ENCODE measurements around the gene MEGF11.

MEGF11 gene

GRCh38 chr15:65906396-65906795, 347.2 kb downstream of the MEGF11 start:
- H3K4me3 Mint-ChIP-seq = no peak overlapping the region
- H3K4me1 Mint-ChIP-seq (ENCODE audit: low read depth in 2 of 2) = peaks cover 0 to 4% of the 10 kb centered on the region in 2 donors
- DNase-seq (no peak), ATAC-seq (replicated peaks) (no peak)
- no peaks in the 10 kb centered on the region for H3K9me3 Mint-ChIP-seq
- H3K27ac Mint-ChIP-seq = no peak overlapping the region
- H3K27me3 Mint-ChIP-seq = no peaks in the 10 kb centered on the region
- H3K36me3 Mint-ChIP-seq (ENCODE audit: insufficient read depth) = peaks cover 9% of the 10 kb centered on the region

DNA sequence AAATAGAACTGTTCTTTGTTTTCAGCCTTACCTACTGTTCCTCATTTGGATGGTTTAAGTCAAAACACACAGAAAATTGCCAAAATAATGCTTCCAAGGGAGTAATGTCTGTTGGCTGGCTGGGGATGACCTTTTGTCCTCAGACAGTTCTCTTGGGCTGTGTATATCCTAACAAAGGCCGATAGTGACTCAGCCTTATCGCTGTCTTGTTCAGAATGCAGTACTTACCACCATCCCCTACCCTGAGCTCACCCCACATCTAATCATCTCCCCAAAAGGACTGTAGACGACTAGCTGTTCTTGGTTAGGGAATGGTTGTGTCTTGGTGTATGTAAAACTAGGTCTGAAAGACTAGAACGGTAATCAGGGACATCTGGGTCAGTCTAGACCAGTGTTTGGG, 349.2 kb downstream of the MEGF11 start:
- Mint-ChIP-seq H3K4me3 (no peak overlapping the region), H3K27me3 (no peaks in the 10 kb centered on the region), H3K27ac (no peak overlapping the region), H3K36me3 (ENCODE audit: insufficient read depth) (peaks cover 9% of the 10 kb centered on the region), H3K4me1 (ENCODE audit: low read depth in 2 of 2) (peaks cover 0 to 4% of the 10 kb centered on the region in 2 donors), H3K9me3 (no peaks in the 10 kb centered on the region)
- ATAC-seq (replicated peaks) (no peak), DNase-seq (no peak)

DNA sequence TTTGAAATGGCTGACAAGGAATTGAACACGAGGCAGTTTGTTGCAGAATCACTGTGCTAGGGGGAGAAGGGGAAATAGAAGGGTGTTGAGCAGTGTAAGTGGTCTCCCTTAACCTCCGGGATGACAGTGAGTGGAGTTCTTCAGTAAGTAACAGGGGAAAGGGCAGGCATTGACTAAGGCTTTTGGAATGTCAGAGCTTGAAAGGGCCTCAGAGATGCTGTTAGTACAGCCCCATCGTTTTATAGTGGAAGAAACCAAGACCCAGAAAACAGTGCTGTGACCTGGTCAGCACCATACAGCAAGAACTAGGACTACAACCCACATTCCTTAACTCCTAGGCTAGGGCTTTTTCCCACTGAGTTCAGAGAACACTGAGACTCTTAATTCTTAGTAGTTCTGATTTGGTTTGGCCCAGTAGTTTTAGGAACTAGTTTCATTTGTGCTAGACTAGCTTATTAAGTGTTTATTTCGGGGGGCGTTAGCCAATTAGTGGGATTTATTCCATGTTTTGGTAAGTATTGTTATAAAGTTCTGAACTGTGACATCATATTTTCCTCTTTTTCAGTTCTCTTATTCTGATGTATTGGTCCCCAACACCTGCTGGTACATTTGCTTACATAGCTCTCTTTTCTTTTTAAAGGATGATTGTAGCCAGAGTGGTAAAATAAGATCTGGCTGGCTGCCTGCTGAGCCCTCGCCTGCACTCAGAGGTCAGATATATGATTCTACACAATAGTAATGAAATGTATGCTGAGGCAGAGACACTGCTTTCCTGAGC, 350.1 kb downstream of the MEGF11 start:
- Mint-ChIP-seq H3K4me1 (ENCODE audit: low read depth in 2 of 2) (peaks cover 0 to 4% of the 10 kb centered on the region in 2 donors), H3K36me3 (ENCODE audit: insufficient read depth) (peaks cover 9% of the 10 kb centered on the region)

DNA sequence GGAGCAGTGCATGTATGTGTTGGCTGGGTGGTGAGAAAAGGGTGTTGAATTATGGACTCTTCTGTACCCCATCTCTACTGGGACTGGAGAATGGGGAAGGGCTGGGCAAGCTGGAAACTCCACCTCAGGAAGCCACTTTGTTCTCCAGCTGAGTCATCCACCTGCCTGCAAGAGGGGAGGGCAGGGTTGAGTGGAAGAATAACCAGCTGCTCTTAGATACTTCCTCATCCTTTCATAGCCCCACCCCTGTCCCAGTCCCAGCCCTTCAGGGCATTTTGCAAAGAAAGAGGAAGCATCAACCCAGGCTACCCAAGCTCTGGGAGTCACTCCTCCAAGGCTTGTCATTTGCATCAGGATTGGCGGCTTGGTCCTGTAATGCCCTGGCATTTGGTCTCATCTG, 351.2 kb downstream of the MEGF11 start:
- no peak for DNase-seq
- H3K4me3 Mint-ChIP-seq = no peak overlapping the region
- H3K36me3 Mint-ChIP-seq (ENCODE audit: insufficient read depth) = peaks cover 9% of the 10 kb centered on the region

More for the DNA sequence above, 350.1 kb downstream of the MEGF11 start:
- ATAC-seq (replicated peaks) (no peak), DNase-seq (no peak)
- Mint-ChIP-seq H3K27ac (no peak overlapping the region), H3K27me3 (no peaks in the 10 kb centered on the region), H3K4me3 (no peak overlapping the region), H3K9me3 (no peaks in the 10 kb centered on the region)

DNA sequence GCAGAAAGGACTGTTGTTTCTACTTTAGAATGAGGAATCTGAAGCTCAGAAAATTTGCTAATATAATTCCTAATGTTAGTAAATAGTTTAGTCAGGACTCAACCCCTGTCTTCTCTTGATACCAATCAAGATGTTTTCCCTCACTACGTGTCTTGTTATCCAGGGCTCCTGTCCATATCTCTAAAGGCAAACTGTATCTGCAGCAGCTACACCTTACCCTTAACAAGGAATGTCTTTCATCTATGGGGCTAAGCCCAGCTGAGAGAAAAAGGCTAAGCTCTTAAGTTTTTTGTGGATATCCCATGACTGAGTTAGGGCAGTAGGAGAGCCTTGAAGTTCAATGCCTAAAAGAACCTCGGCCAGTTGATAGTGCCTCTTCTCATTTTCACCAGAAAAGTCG, 351.7 kb downstream of the MEGF11 start:
- Mint-ChIP-seq H3K36me3 (ENCODE audit: insufficient read depth) (peaks cover 4% of the 10 kb centered on the region), H3K27ac (no peak overlapping the region), H3K4me3 (no peak overlapping the region), H3K9me3 (no peaks in the 10 kb centered on the region), H3K4me1 (ENCODE audit: low read depth in 2 of 2) (peaks cover 0 to 4% of the 10 kb centered on the region in 2 donors), H3K27me3 (no peaks in the 10 kb centered on the region)
- no peak for DNase-seq
- ATAC-seq (replicated peaks) = no peak

More for the DNA sequence above, 351.2 kb downstream of the MEGF11 start:
- Mint-ChIP-seq H3K4me1 (ENCODE audit: low read depth in 2 of 2) (peaks cover 0 to 4% of the 10 kb centered on the region in 2 donors), H3K9me3 (no peaks in the 10 kb centered on the region), H3K27ac (no peak overlapping the region), H3K27me3 (no peaks in the 10 kb centered on the region)
- ATAC-seq (replicated peaks) = peak; percentile 51

- no peaks in the 10 kb centered on the region for H3K27me3 Mint-ChIP-seq
- no peak overlapping the region for H3K27ac Mint-ChIP-seq
- peaks cover 0 to 4% of the 10 kb centered on the region in 2 donors for H3K4me1 Mint-ChIP-seq (ENCODE audit: low read depth in 2 of 2)
- ATAC-seq (replicated peaks) (no peak), DNase-seq (no peak)
- H3K4me3 Mint-ChIP-seq = no peak overlapping the region
- peaks cover 3% of the 10 kb centered on the region for H3K36me3 Mint-ChIP-seq (ENCODE audit: insufficient read depth)
- no peaks in the 10 kb centered on the region for H3K9me3 Mint-ChIP-seq
Observed at GRCh38 chr15:65901336-65901735, 352.2 kb downstream of the MEGF11 start.

DNA sequence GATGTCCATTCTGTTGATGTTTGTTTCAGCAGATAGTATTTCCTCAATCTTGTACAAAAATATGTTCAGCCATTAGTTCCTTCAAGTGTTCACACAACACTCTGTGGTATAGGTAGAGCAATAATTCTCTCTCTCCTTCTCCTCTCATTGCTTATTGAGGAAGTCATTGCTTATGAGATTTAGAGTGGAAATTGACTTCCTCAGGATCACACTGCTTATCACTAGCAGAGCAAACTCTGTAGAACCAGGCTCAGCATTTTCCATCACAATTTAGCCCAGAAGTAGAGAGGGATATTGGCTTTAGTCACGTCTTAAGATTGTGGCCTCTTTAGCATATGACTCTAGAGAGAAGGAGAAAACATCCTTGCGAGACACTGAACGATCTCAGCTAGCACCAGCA, 353.1 kb downstream of the MEGF11 start:
- Mint-ChIP-seq H3K36me3 (ENCODE audit: insufficient read depth) (no peaks in the 10 kb centered on the region), H3K27ac (no peak overlapping the region), H3K4me1 (ENCODE audit: low read depth in 2 of 2) (peaks cover 0 to 4% of the 10 kb centered on the region in 2 donors), H3K27me3 (no peaks in the 10 kb centered on the region), H3K4me3 (no peak overlapping the region), H3K9me3 (no peaks in the 10 kb centered on the region)
- no peak for ATAC-seq (replicated peaks)
- DNase-seq = no peak

GRCh38 chr15:65896236-65896635, 357.3 kb downstream of the MEGF11 start:
- Mint-ChIP-seq H3K27me3 (no peaks in the 10 kb centered on the region), H3K4me1 (ENCODE audit: low read depth in 2 of 2) (no peaks in the 10 kb centered on the region), H3K4me3 (no peak overlapping the region), H3K27ac (no peak overlapping the region), H3K9me3 (no peaks in the 10 kb centered on the region), H3K36me3 (ENCODE audit: insufficient read depth) (peaks cover 5% of the 10 kb centered on the region)
- DNase-seq (no peak), ATAC-seq (replicated peaks) (no peak)

DNA sequence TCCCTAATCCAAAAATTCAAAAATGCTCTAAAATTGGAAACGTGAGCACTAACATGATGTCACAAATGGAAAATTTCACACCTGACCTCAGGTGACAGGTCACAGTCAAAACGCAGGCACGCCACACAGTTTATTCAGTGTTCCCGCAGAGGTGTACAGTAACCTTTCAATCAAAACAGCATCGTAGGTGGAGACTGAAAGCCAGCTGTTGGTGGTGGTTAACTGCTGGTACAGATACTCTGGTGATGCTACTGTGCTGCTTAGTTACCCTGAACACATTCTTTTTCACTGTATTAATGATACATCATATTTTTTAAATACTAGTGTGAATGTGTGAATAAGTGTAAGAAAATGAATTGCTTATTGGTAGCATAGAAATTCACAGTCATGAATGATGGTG, 360.5 kb downstream of the MEGF11 start:
- Mint-ChIP-seq H3K4me1 (ENCODE audit: low read depth in 2 of 2) (peaks cover 2 to 4% of the 10 kb centered on the region in 2 donors), H3K27ac (peak overlapping the region in 1 of 2 donors; percentile 35), H3K9me3 (no peaks in the 10 kb centered on the region), H3K4me3 (no peak overlapping the region), H3K27me3 (no peaks in the 10 kb centered on the region), H3K36me3 (ENCODE audit: insufficient read depth) (peaks cover 28% of the 10 kb centered on the region)
- no peak for DNase-seq
- ATAC-seq (replicated peaks) = no peak

GRCh38 chr15:65888981-65889380, 364.6 kb downstream of the MEGF11 start:
- no peak overlapping the region for H3K4me3 Mint-ChIP-seq
- H3K27me3 Mint-ChIP-seq = no peaks in the 10 kb centered on the region
- H3K36me3 Mint-ChIP-seq (ENCODE audit: insufficient read depth) = peaks cover 59% of the 10 kb centered on the region
- no peak overlapping the region for H3K27ac Mint-ChIP-seq
- H3K9me3 Mint-ChIP-seq = no peaks in the 10 kb centered on the region
- DNase-seq (no peak), ATAC-seq (replicated peaks) (peak; percentile 32)
- H3K4me1 Mint-ChIP-seq (ENCODE audit: low read depth in 2 of 2) = peaks cover 13 to 28% of the 10 kb centered on the region in 2 donors

DNA sequence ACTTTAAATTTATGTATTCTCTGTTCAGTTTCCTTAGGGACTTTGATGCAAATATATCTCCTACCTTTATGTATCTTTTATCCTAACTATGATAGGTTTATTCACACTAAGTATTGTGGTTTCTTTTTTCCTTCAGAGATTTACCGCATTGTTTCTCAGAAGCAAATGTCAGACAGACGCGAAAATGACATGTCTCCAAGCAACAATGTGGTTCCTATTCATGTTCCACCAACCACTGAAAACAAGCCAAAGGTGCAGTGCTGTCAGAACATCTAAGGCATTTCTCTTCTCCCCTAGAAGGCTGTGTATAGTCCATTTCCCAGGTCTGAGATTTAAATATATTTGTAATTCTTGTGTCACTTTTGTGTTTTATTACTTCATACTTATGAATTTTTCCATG, 366.0 kb downstream of the MEGF11 start:
- Mint-ChIP-seq H3K4me3 (no peak overlapping the region), H3K9me3 (no peaks in the 10 kb centered on the region), H3K36me3 (ENCODE audit: insufficient read depth) (peaks cover 71% of the 10 kb centered on the region), H3K27ac (peak overlapping the region; percentile 58 to 79), H3K27me3 (no peaks in the 10 kb centered on the region), H3K4me1 (ENCODE audit: low read depth in 2 of 2) (peaks cover 17 to 38% of the 10 kb centered on the region in 2 donors)
- ATAC-seq (replicated peaks) (peak; percentile 82), DNase-seq (no peak)

DNA sequence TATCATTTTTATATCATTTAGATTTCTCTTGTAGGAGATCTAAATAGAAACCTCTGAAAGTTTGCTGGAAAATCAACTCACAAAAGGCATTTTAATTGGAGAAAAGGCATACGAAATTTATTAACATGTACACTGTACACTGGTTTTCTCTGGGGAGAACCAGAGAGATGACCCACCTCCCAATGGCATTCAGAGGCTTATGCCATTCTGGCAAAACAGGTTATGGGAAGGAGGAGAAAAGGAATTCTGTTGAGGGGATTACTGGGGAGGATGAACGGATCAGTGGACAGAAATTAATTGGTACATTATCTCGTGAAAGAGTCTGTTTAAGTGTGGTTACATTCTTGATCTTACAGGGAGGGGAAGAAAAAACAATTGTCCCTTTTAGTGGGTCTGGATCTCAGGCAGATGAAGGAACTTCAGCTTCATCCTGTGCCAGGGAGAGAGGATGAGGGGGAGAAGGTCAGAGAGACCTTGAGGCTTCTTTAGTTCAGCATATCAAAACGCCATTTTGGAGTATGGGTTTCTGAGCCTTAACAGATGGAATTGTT, 367.8 kb downstream of the MEGF11 start:
- peak overlapping the region; percentile 9 to 73 for H3K27ac Mint-ChIP-seq
- H3K9me3 Mint-ChIP-seq = no peaks in the 10 kb centered on the region
- H3K27me3 Mint-ChIP-seq = no peaks in the 10 kb centered on the region
- H3K4me1 Mint-ChIP-seq (ENCODE audit: low read depth in 2 of 2) = peaks cover 21 to 38% of the 10 kb centered on the region in 2 donors
- ATAC-seq (replicated peaks) (no peak), DNase-seq (no peak)
- H3K4me3 Mint-ChIP-seq = no peak overlapping the region
- peaks cover 79% of the 10 kb centered on the region for H3K36me3 Mint-ChIP-seq (ENCODE audit: insufficient read depth)

DNA sequence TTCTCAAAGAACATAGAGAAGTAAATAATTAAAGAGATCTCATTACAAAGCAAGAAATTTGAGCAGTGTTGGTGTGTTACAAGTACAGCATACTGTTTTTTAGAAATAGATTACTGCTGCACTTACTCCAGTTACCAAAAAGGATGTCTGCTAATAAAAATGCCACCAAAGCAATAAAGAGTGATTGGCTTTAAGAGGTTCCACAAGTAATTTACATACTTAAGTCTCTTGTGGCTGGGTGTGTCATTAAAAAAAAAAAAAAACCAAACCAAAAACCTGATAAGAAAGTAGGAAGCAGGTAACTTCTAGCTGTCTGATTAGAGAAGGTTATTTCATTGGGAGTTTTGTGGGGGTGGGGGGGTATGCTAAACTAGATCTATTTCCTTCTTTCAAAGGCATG, 369.0 kb downstream of the MEGF11 start:
- Mint-ChIP-seq H3K36me3 (ENCODE audit: insufficient read depth) (peaks cover 74% of the 10 kb centered on the region), H3K27me3 (no peaks in the 10 kb centered on the region), H3K27ac (peak overlapping the region in 1 of 2 donors; percentile 64), H3K4me1 (ENCODE audit: low read depth in 2 of 2) (peaks cover 21 to 38% of the 10 kb centered on the region in 2 donors), H3K4me3 (no peak overlapping the region), H3K9me3 (no peaks in the 10 kb centered on the region)
- ATAC-seq (replicated peaks) (no peak), DNase-seq (no peak)

DNA sequence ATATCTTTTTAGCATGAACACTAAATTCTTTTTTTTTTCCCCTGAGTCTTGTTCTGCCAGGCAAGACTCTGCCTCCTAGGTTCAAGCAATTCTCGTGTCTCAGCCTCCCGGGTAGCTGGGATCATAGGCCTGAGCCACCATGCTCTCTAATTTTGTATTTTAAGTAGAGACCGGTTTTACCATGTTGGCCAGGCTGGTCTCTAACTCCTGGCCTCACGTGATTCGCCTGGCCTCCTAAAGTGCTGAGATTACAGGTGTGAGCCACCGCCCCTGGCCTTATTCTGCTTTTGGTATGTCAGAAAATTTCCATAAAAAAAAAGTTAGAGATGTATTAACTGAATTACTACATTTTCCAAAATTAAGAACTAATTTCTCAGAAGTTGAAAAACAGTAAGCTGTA, 370.0 kb downstream of the MEGF11 start:
- Mint-ChIP-seq H3K27me3 (no peaks in the 10 kb centered on the region), H3K36me3 (ENCODE audit: insufficient read depth) (peaks cover 72% of the 10 kb centered on the region), H3K4me3 (no peak overlapping the region), H3K9me3 (no peaks in the 10 kb centered on the region), H3K4me1 (ENCODE audit: low read depth in 2 of 2) (peaks cover 21 to 38% of the 10 kb centered on the region in 2 donors), H3K27ac (peak overlapping the region; percentile 15 to 64)
- ATAC-seq (replicated peaks) = no peak
- no peak for DNase-seq
